IPS-18a (cell line): ENCODE results near the gene ABCA3.

Source experiments
- H3K27ac ChIP-seq: one replicate; pipeline ENCODE4 v1.5.1; 2013; ENCODE audit warnings: low read length
- H3K27me3 ChIP-seq: one replicate; pipeline ENCODE4 v1.6.1; 2013; ENCODE audit warnings: mild to moderate bottlenecking, low read length; ENCODE audit not compliant: control insufficient read depth, insufficient read depth
- H3K36me3 ChIP-seq: one replicate; pipeline ENCODE4 v1.6.1; 2013; ENCODE audit warnings: low read depth, low read length; ENCODE audit not compliant: control insufficient read depth
- H3K4me1 ChIP-seq: one replicate; pipeline ENCODE4 v1.6.1; 2013; ENCODE audit warnings: low read depth, low read length; ENCODE audit not compliant: control insufficient read depth
- H3K4me3 ChIP-seq: one replicate; pipeline ENCODE4 v1.5.1; 2013; ENCODE audit warnings: low read length
- H3K9ac ChIP-seq: one replicate; pipeline ENCODE4 v1.6.1; 2013; ENCODE audit warnings: mild to moderate bottlenecking, low read length, moderate library complexity
- H3K9me3 ChIP-seq: one replicate; pipeline ENCODE4 v1.6.1; 2013; ENCODE audit warnings: low read depth, low read length; ENCODE audit not compliant: control insufficient read depth

ABCA3 gene

DNA sequence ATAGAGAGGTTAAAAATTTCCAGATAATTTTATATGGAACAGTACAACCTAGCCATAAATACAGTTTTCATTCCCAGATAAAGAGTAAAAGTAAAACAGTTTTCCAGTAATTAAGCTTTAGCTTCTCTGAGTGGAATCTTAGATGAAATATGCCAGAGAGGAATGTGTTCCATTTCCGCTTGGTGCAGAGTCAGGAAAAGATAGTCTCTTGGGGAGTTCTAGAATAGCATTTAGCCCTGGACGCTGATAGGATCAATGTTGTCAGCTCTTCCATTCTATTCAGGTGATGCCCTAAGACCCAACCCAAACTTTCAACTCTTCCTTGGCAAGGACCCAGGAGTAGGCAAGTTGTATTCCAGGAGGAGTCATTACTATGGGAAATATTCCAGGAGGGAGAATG is 30.9 kb upstream of the ABCA3 start:
- no peaks in the 10 kb centered on the region for H3K27me3 ChIP-seq
- H3K27ac ChIP-seq, result no peak overlapping the region
- no peaks in the 10 kb centered on the region for H3K4me1 ChIP-seq
- H3K9ac ChIP-seq, result no peak overlapping the region
- H3K9me3 ChIP-seq, result no peaks in the 10 kb centered on the region
- H3K36me3 ChIP-seq, result no peaks in the 10 kb centered on the region
- no peak overlapping the region for H3K4me3 ChIP-seq

DNA sequence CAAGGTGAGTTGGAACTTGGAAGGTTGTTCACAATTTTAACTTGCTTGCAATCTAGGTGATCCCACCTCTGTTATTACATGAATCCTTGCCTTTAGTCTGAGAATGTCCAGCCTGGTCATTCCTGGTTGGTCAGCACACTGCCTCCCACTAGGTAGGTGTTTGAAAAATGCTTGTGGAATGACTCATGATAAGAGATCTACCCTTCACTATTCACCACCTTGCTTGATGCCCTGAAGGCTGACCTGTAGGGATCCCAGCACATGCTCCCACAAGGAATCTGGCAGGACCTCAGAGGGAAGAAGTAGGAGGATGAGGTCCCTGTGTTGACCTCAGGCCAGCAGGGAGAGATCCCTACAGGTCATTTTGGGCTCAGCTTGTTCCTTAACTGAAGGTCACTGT is 30.2 kb upstream of the ABCA3 start:
- Histone ChIP-seq H3K27me3 (no peaks in the 10 kb centered on the region), H3K4me1 (no peaks in the 10 kb centered on the region), H3K4me3 (no peak overlapping the region), H3K9me3 (no peaks in the 10 kb centered on the region), H3K9ac (no peak overlapping the region), H3K27ac (no peak overlapping the region), H3K36me3 (no peaks in the 10 kb centered on the region)

GRCh38 chr16:2366660-2367309 is 26.3 kb upstream of the ABCA3 start:
- H3K4me3 ChIP-seq, result no peak overlapping the region
- H3K9ac ChIP-seq, result no peak overlapping the region
- no peaks in the 10 kb centered on the region for H3K9me3 ChIP-seq
- no peaks in the 10 kb centered on the region for H3K27me3 ChIP-seq
- no peak overlapping the region for H3K27ac ChIP-seq
- H3K4me1 ChIP-seq, result no peaks in the 10 kb centered on the region
- H3K36me3 ChIP-seq, result no peaks in the 10 kb centered on the region

- Histone ChIP-seq H3K36me3 (no peaks in the 10 kb centered on the region), H3K4me1 (no peaks in the 10 kb centered on the region), H3K9me3 (no peaks in the 10 kb centered on the region), H3K27ac (no peak overlapping the region), H3K4me3 (no peak overlapping the region), H3K27me3 (no peaks in the 10 kb centered on the region), H3K9ac (no peak overlapping the region)
These were observed 25.1 kb upstream of the ABCA3 start for GRCh38 chr16:2365397-2366294.

DNA sequence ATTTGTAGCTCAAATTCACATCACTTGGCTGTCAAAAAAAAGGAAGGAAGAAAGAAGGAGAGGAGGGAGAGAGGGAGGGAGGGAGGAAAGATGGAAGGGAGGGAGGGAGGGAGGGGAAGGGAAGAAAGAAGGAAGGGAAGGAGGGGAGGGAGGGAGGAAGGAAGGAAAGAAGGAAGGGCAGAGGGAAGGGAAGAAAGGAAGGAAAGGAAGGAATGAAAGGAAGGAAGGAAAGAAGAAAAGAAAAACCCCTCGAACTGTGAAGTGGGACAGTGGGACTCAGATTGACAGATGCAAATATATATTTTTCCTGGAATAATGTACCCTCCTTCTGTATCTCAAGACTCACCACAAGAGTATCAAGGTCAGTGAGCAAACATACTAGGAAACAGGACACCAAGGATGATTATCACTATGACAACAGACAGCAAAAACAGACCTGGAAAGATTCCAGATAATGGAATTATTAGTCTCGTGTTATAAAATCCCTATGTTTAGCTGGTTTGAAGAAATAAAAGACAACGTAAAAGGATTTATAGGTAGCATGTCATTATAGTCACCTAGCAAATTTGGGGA is 24.2 kb upstream of the ABCA3 start:
- Histone ChIP-seq H3K27me3 (no peaks in the 10 kb centered on the region), H3K4me3 (no peak overlapping the region)

GRCh38 chr16:2362218-2362617 is 21.7 kb upstream of the ABCA3 start:
- Histone ChIP-seq H3K36me3 (no peaks in the 10 kb centered on the region), H3K4me3 (no peak overlapping the region), H3K27me3 (no peaks in the 10 kb centered on the region)

More for the DNA sequence above, 24.2 kb upstream of the ABCA3 start:
- H3K9ac ChIP-seq, result no peak overlapping the region
- H3K36me3 ChIP-seq, result no peaks in the 10 kb centered on the region
- H3K27ac ChIP-seq, result no peak overlapping the region
- no peaks in the 10 kb centered on the region for H3K9me3 ChIP-seq
- no peaks in the 10 kb centered on the region for H3K4me1 ChIP-seq

DNA sequence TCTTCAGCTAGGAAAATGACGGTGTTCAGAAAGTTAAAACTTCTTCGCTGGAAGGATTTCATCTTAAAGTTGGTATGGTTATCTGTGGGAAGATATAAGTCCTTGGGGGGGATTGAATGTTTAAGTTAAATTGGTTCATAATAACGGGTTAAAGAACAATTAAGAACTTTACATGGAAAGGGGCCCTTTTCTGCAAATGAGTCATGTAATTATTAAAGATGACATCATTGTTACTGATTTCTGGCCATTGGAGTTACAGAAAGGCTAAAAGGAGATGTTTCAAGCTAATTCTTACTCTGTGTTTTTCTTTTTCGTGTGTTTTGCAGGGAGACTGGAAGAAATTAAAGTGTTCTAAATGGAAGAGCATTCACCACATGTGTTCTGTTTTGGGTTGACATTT is 20.6 kb upstream of the ABCA3 start:
- Histone ChIP-seq H3K4me3 (no peak overlapping the region), H3K9me3 (no peaks in the 10 kb centered on the region), H3K9ac (no peak overlapping the region), H3K36me3 (no peaks in the 10 kb centered on the region), H3K27ac (no peak overlapping the region), H3K27me3 (no peaks in the 10 kb centered on the region), H3K4me1 (no peaks in the 10 kb centered on the region)

More at GRCh38 chr16:2362218-2362617, 21.7 kb upstream of the ABCA3 start:
- Histone ChIP-seq H3K27ac (no peak overlapping the region), H3K9me3 (no peaks in the 10 kb centered on the region), H3K4me1 (no peaks in the 10 kb centered on the region), H3K9ac (no peak overlapping the region)

DNA sequence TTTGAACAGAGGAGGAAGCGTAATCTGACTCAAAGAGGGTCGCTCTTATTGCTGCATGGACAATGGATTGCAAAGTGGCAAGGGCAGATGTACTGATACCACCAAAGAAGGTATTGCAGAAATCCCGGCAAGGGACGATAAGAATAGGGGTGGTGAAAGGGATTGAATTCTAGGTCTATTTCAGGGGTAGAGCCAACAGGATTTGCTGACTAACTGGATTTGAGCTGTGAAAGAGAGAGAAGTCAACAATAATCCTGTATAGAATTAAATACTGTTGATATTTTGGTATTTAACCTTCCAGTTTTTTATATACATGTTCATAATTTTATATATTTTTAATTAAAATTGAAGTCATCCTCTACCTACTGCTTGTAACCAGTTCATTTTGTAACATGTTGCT is 19.4 kb upstream of the ABCA3 start:
- Histone ChIP-seq H3K9ac (no peak overlapping the region), H3K27ac (no peak overlapping the region), H3K9me3 (no peaks in the 10 kb centered on the region), H3K4me3 (no peak overlapping the region), H3K36me3 (no peaks in the 10 kb centered on the region), H3K27me3 (no peaks in the 10 kb centered on the region), H3K4me1 (no peaks in the 10 kb centered on the region)

GRCh38 chr16:2358811-2359210 is 18.3 kb upstream of the ABCA3 start:
- Histone ChIP-seq H3K4me1 (no peaks in the 10 kb centered on the region), H3K9ac (no peak overlapping the region), H3K27ac (no peak overlapping the region), H3K4me3 (no peak overlapping the region), H3K9me3 (no peaks in the 10 kb centered on the region), H3K27me3 (no peaks in the 10 kb centered on the region), H3K36me3 (no peaks in the 10 kb centered on the region)

GRCh38 chr16:2357331-2357730 is 16.8 kb upstream of the ABCA3 start:
- Histone ChIP-seq H3K36me3 (no peaks in the 10 kb centered on the region), H3K4me1 (no peaks in the 10 kb centered on the region)

DNA sequence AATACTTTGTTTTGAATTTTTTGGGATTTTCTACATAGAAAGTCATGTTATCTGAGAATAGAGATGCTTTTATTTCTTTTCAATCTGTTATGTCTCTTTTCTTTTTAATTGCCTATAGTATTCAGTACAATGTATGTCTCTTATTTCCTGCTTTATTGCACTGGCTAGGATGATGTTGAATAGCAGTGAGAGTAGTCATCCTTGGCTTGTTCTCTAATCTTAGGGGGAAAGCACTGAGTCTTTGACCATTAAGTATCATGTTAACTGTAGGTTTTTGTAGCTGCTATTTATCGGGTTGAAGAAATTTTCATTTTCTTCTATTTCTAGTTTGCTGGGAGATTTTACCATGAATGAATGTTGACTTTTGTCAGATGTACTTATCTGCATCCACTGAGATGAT is 10.0 kb upstream of the ABCA3 start:
- no peaks in the 10 kb centered on the region for H3K27me3 ChIP-seq
- no peak overlapping the region for H3K27ac ChIP-seq
- no peak overlapping the region for H3K4me3 ChIP-seq

More at GRCh38 chr16:2357331-2357730, 16.8 kb upstream of the ABCA3 start:
- H3K9me3 ChIP-seq, result no peaks in the 10 kb centered on the region
- no peak overlapping the region for H3K9ac ChIP-seq
- no peak overlapping the region for H3K27ac ChIP-seq
- H3K4me3 ChIP-seq, result no peak overlapping the region
- no peaks in the 10 kb centered on the region for H3K27me3 ChIP-seq

More for the DNA sequence above, 10.0 kb upstream of the ABCA3 start:
- H3K36me3 ChIP-seq, result no peaks in the 10 kb centered on the region
- no peaks in the 10 kb centered on the region for H3K4me1 ChIP-seq
- H3K9ac ChIP-seq, result no peak overlapping the region
- no peaks in the 10 kb centered on the region for H3K9me3 ChIP-seq
